ENCODE data around the gene SLC22A5.

Gene SLC22A5

DNA sequence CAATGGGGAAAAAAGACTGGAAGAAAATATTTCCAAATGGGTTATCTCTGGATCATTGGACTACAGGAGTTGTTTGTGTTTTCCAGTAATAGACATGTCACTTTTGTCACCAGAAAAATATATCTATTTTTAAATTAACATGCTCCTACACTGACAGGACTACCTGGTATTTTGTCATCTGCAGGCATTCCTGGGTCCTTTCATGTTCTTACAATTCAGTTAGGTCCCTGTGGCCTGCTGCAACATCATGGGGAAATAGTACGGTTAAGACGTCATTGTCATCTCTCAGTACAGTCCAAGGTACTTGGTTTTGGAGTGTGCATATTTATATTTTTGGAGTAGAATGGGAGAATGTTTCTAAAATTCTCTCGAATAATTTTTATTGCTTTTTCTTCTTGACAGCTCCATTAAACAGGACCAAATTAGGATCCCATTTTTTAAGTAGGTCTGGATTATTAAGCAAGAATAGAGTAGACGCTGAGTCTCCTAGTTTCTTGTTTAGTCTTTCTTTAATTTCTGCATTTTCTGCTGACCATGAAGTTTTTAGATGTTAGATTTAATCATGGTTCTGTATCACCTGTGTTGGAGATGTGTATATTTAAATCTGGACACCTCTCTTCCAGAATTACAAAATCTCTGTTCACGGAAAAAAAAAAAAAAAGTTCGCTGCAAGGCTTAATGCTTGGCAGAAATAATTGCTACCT lies 46.9 kb downstream of the SLC22A5 start:
- H3K27ac ChIP-seq = no peak overlapping the region; the same call in 1 of the 2 replicates
- TF ChIP-seq, protein P1, sequence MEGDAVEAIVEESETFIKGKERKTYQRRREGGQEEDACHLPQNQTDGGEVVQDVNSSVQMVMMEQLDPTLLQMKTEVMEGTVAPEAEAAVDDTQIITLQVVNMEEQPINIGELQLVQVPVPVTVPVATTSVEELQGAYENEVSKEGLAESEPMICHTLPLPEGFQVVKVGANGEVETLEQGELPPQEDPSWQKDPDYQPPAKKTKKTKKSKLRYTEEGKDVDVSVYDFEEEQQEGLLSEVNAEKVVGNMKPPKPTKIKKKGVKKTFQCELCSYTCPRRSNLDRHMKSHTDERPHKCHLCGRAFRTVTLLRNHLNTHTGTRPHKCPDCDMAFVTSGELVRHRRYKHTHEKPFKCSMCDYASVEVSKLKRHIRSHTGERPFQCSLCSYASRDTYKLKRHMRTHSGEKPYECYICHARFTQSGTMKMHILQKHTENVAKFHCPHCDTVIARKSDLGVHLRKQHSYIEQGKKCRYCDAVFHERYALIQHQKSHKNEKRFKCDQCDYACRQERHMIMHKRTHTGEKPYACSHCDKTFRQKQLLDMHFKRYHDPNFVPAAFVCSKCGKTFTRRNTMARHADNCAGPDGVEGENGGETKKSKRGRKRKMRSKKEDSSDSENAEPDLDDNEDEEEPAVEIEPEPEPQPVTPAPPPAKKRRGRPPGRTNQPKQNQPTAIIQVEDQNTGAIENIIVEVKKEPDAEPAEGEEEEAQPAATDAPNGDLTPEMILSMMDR (conservative IDR thresholded peaks at IDR 0.05) = no peak

DNA sequence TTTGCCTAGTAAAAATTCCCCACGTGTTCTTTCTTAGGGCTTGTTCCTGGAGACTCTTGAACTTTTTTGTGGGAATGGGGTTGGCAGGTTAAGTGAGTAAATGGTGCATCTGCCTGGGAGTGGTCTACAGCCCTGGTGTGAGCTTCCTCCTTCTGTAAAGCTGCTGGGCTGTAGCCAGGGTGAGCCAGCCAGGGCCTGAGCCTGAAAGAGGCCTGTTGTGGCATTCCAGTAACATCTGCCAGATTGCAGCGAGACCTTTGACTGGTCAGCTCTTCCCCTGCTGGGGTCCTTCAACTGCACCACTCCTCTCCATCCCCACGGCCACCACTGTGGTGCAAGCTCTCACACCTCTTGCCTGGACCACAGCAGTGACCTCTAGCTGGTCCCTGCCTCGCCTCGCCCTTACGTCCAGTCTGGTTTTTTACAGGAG lies 47.5 kb downstream of the SLC22A5 start:
- TF ChIP-seq, protein P1 (conservative IDR thresholded peaks at IDR 0.05) = no peak
- no peak overlapping the region; the same call in 1 of the 2 replicates for H3K27ac ChIP-seq

DNA sequence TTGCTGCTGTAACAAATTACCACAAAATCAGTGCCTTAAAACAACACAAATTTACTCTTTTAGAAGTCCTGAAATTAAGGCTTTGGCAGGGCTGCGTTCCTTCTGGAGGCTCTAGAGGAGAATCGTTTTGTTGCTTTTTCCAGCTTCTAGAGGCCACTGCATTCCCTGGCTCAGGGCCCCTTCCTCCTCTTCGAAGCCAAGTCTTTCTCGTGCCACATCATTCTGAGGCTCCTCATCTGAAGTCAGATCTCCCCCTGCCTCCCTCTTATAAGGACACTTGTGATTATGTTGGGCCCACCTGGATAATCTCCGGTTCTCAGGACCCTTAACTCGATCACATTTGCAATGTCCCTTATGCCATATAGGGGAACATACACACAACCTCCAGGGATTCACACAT lies 48.0 kb downstream of the SLC22A5 start:
- H3K27ac ChIP-seq = no peak overlapping the region; the same call in 1 of the 2 replicates
- TF ChIP-seq, protein P1 (conservative IDR thresholded peaks at IDR 0.05) = no peak

DNA sequence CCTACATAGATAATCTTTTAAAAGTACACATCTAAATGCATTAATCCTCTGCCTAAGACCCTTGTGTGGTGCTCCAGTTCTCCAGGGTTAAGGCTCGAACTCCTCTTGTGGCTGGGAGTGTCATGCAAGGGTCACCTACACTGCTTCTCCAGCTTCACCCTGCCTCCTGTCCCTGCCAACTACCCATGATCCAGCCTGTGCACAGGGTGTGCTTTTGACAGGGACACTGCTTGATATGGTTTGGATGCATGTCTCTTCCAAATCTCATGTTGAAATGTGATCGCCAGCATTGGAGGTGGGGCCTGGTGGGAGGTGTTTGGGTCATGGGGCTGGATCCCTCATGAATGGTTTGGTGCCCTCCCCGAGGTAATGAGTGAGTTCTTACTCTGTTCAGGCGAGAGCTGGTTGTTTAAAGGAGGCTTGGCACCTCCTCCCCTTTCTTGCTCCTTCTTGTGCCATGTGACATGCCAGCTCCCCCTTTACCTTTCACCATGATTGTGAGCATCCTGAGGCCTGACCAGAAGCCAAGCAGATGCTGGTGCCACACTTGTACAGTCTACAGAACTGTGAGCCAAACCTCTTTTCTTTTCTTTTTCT lies 48.5 kb downstream of the SLC22A5 start:
- peak overlapping the region; percentile 48; the same call in 1 of the 2 replicates for H3K27ac ChIP-seq
- TF ChIP-seq, protein P1 (conservative IDR thresholded peaks at IDR 0.05) = no peak

DNA sequence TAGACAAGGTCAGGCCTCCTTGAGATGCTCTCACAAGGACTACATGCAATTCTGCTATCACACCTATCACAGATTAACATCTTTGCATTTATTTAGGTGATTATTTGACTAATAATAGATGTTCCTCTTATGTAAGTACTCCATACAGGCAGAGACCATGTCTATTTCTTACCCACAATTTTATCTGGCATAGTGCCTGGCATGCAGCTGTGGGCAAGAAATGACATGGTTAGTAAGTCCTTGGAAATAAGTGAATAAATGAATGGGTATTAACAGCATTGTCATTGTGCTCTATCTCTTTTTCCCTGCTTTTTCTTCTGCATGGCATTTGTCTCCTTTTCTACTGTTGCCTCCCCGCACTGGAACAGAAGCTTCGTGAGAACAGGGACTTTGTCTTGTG lies 49.4 kb downstream of the SLC22A5 start:
- peak overlapping the region; percentile 48 for H3K27ac ChIP-seq
- TF ChIP-seq, protein P1 (conservative IDR thresholded peaks at IDR 0.05) = no peak

DNA sequence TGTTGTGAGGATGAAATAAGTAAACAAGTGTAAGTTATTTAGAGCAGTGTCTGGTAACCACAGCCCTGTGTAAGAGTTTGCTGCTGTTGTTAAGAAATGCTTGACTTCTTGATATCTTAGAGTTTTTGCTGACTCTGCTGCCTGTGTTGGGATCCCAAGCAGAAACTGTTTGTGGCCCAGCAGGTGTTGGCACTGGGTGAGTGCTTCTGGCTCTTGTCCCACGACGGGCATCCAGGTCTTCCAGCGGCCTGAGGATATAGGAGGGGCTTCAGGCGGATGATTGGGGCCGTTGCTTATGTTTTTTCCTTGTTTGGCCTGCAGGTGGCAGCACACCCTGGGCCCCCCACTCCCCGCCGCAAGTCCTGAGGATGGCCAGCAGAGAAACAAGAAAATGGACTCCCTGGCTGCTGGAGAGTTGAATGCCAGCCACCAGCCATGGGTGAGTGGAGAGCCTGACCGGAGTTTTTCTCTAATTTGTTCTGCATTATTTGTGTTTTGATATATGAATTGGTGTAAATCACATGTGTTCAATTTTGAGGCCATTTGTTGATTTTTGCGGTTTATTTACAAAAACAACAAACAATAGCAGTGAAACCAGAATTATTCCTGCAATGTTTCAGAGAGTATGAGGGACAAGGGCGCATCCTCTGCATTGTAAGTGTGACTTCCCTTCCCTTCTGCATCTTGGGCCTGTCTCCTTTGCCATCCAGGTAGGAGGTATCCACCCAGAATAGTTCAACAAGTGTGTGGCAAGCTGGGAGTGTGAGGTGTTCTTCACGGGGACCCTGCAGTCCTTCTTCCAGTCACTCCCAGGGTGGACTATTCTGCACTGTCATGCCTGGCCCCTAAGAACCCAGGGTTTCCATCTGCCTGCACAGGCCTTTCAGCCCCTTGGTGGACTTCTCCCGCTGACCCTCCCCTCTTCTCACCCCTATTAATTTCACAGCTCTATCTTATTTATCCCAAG lies 50.3 kb downstream of the SLC22A5 start:
- peak overlapping the region; percentile 48 for H3K27ac ChIP-seq
- TF ChIP-seq, protein P1 (conservative IDR thresholded peaks at IDR 0.05) = peak; percentile 93

Measured in VCaP (cell line).